ENCODE results near the gene KICS2.

GRCh38 chr12:64225626-64226025, 3.5 kb upstream of the KICS2 start:
- TF ChIP-seq CTCF (conservative IDR thresholded peaks at IDR 0.05), result no peak
- no peak for TF ChIP-seq EZH2 (IDR thresholded peaks at IDR 0.05; ENCODE audit: low read depth)

Measured in PC-9 (cell line).